Mesothelial cell of epicardium (in vitro differentiated cells): ENCODE results near the gene DNAH5. TPM values are rescaled to one million over a fixed set of nuclear protein-coding genes. Genes with fewer than 3 reads are reported as not detected.

Source experiments
- DNase-seq, 2 experiments: peaks; one replicate each; pipeline ENCODE4 v3.0.0; 2021; ENCODE audit warnings: low spot score in 2 of 2; ENCODE audit not compliant: unreplicated experiment in 2 of 2
- H3K27ac Mint-ChIP-seq: 2 replicates; pipeline ENCODE4 v1.8.0; 2021; ENCODE audit warnings: mixed read lengths
- H3K27me3 Mint-ChIP-seq: 2 replicates; pipeline ENCODE4 v1.8.0; 2021; ENCODE audit warnings: low read depth, mixed read lengths
- H3K36me3 Mint-ChIP-seq: 2 replicates; pipeline ENCODE4 v1.8.0; 2021; ENCODE audit warnings: mixed read lengths
- H3K4me1 Mint-ChIP-seq: 2 replicates; pipeline ENCODE4 v1.8.0; 2021; ENCODE audit warnings: mixed read lengths
- H3K4me3 Mint-ChIP-seq: 2 replicates; pipeline ENCODE4 v1.8.0; 2021; ENCODE audit warnings: mild to moderate bottlenecking, moderate library complexity, mixed read lengths
- H3K9me3 Mint-ChIP-seq: 2 replicates; pipeline ENCODE4 v1.8.0; 2021; ENCODE audit warnings: mixed read lengths
- total RNA-seq: library from RNA; stranded (reverse); gene quantifications from 3 replicates; pipeline ENCODE4 v1.2.1, GENCODE V29; 2021
- TF ChIP-seq, protein P1 (sequence below): fragments of 200-600 bp; sonication (generic); IDR thresholded peaks from one replicate; pipeline ENCODE4 v1.5.0; 2021; ENCODE audit warnings: antibody characterized with exemption; ENCODE audit not compliant: unreplicated experiment

The DNAH5 gene
- total RNA-seq, 1 donor from 2014 or later = 0.54 TPM

DNA sequence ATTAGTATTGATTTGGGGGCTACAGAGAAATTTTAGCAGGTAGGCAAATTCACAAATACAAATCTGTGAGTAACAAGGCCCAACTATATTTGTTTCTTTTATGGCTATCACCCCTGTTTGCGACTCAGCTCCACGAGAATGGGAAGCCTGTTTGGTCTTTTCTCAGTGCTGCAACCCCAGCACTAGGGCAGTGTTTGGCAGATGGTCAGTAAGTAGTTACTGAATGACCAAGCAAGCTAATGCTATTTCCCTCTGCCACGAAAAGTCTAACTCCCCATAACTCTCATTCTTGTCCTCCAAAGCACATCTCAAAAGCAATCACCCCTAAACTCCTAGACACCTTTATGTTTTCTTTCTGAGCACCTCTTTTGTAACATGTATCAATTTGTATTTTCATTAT, 245.6 kb downstream of the DNAH5 start:
- no peak overlapping the region for H3K27ac Mint-ChIP-seq
- no peaks in the 10 kb centered on the region for H3K4me1 Mint-ChIP-seq
- DNase-seq = no peak
- peaks cover 1% of the 10 kb centered on the region for H3K27me3 Mint-ChIP-seq
- TF ChIP-seq, protein P1, sequence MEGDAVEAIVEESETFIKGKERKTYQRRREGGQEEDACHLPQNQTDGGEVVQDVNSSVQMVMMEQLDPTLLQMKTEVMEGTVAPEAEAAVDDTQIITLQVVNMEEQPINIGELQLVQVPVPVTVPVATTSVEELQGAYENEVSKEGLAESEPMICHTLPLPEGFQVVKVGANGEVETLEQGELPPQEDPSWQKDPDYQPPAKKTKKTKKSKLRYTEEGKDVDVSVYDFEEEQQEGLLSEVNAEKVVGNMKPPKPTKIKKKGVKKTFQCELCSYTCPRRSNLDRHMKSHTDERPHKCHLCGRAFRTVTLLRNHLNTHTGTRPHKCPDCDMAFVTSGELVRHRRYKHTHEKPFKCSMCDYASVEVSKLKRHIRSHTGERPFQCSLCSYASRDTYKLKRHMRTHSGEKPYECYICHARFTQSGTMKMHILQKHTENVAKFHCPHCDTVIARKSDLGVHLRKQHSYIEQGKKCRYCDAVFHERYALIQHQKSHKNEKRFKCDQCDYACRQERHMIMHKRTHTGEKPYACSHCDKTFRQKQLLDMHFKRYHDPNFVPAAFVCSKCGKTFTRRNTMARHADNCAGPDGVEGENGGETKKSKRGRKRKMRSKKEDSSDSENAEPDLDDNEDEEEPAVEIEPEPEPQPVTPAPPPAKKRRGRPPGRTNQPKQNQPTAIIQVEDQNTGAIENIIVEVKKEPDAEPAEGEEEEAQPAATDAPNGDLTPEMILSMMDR = no peak
- H3K4me3 Mint-ChIP-seq = no peak overlapping the region
- H3K36me3 Mint-ChIP-seq = no peaks in the 10 kb centered on the region
- no peaks in the 10 kb centered on the region for H3K9me3 Mint-ChIP-seq

DNA sequence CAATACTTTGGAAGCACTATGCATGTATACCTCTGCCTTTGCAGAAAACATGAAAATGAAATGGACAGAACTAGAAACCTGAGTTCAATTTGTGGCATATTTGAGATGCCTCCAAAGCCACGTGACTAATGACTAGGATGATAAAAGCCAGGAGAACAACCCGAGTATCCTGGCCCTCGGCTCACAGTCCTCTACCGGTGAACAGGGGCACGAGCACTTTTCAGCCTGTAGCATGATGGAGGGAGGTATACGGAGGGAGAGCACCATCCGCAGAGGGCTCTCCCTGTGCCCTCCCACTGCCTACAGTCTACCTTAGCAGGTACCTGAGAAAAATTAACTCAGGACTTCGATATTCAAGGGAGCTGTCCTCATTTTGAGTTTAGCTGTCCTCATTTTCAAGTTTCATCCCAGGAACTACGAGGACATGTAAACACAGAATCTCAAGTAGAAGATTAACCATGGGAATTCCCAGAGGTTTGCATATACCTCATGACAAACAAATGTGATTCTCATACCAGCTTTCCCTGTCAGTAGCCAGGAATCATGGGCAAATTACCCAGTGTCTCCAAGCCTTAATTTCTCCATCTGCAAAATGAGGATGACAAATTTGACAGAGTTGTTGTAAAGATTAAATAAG, 249.3 kb downstream of the DNAH5 start:
- H3K9me3 Mint-ChIP-seq = no peaks in the 10 kb centered on the region
- H3K36me3 Mint-ChIP-seq = no peaks in the 10 kb centered on the region
- H3K4me3 Mint-ChIP-seq = no peak overlapping the region
- H3K27me3 Mint-ChIP-seq = no peaks in the 10 kb centered on the region
- no peak overlapping the region for H3K27ac Mint-ChIP-seq
- DNase-seq = no peak
- no peaks in the 10 kb centered on the region for H3K4me1 Mint-ChIP-seq
- TF ChIP-seq, protein P1 = no peak

DNA sequence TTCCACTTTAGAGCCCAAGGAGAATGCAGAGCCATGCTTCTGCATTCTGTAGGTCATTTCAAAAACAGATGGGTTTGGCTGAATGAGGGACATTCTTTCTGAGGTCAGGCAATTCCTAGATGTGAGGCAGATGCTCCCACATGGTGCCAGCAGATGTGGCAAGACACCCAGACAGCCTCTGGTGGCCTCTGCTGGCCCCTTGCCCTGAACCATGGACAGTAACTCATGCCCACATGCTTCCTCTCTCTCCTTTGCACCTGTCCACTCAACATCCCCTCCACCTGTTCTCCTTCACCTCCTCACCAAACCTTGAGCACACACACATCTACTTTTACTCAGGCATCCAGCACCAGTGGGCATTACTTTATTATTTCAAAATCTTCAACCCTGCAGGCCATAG, 252.3 kb downstream of the DNAH5 start:
- TF ChIP-seq, protein P1 = no peak
- no peaks in the 10 kb centered on the region for H3K27me3 Mint-ChIP-seq
- H3K9me3 Mint-ChIP-seq = peaks cover 18% of the 10 kb centered on the region
- H3K4me3 Mint-ChIP-seq = no peak overlapping the region
- H3K4me1 Mint-ChIP-seq = no peaks in the 10 kb centered on the region
- H3K36me3 Mint-ChIP-seq = no peaks in the 10 kb centered on the region
- H3K27ac Mint-ChIP-seq = no peak overlapping the region
- DNase-seq = no peak

DNA sequence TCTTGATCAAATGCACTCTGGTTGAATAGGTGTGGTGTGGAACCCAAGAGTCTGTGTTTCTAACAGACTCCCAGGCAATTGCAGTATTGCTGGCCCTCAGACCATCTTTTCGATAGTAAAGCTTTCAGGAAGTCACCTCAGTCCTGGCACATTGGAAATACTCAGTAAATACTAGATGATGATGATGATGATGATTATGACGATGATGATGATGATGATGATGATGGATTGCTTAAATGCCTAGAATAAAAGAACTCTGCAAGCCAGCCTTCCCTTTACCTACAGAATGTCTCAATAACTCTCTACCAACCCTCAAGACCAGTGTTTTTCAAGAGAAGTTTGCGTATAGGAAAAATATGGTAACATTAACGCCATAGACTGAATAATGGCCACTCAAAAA, 268.0 kb downstream of the DNAH5 start:
- DNase-seq = no peak
- TF ChIP-seq, protein P1 = no peak
- no peak overlapping the region for H3K27ac Mint-ChIP-seq
- no peak overlapping the region for H3K4me3 Mint-ChIP-seq
- H3K9me3 Mint-ChIP-seq = peaks cover 14% of the 10 kb centered on the region
- no peaks in the 10 kb centered on the region for H3K36me3 Mint-ChIP-seq
- peaks cover 3% of the 10 kb centered on the region for H3K27me3 Mint-ChIP-seq
- peaks cover 2% of the 10 kb centered on the region for H3K4me1 Mint-ChIP-seq

DNA sequence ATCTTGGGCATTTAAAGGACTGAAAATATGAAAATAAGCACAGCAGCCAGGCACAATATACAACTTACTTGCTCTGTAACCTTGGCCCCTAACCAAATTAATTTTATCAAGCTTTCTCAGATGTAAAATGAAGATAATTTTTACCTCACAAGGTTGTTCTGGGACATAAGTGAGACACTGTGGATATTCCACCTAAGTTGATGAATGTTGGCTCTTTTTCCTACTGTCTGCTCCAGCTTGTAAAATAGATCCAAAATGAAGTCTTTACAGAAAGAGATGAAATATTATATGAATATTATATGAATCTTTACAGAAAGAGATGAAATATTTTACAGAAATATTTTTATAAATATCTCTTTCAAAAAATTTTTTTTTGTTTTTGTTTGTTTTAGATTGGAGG, 270.1 kb downstream of the DNAH5 start:
- Mint-ChIP-seq H3K27ac (no peak overlapping the region), H3K9me3 (peaks cover 25% of the 10 kb centered on the region), H3K27me3 (peaks cover 3% of the 10 kb centered on the region), H3K36me3 (no peaks in the 10 kb centered on the region), H3K4me1 (peaks cover 2% of the 10 kb centered on the region), H3K4me3 (no peak overlapping the region)
- TF ChIP-seq, protein P1 = no peak
- no peak for DNase-seq

DNA sequence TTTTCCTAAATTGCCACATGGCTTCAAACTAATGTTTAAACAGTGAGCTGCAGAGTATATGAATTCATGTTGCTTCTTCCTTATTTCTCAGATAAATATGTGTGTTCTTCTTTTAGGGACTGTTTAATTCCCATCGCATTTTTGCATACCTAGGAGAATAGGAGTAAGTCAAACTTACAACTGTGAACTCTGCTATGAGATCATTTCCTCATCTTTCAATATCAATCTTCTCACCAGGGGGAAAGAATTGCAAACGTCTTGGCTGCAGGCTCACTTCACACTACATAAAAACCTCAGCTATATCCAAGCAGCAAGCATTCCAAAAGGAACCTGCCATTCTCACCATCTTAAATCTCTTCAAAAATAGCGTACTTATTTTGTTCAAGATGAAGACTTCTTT, 271.0 kb downstream of the DNAH5 start:
- TF ChIP-seq, protein P1 = no peak
- H3K4me1 Mint-ChIP-seq = no peaks in the 10 kb centered on the region
- H3K27ac Mint-ChIP-seq = no peak overlapping the region
- H3K9me3 Mint-ChIP-seq = peaks cover 29% of the 10 kb centered on the region
- H3K27me3 Mint-ChIP-seq = peaks cover 3% of the 10 kb centered on the region
- H3K4me3 Mint-ChIP-seq = no peak overlapping the region
- H3K36me3 Mint-ChIP-seq = no peaks in the 10 kb centered on the region
- no peak for DNase-seq
